ENCODE measurements around the gene GRIN1.

The GRIN1 gene

DNA sequence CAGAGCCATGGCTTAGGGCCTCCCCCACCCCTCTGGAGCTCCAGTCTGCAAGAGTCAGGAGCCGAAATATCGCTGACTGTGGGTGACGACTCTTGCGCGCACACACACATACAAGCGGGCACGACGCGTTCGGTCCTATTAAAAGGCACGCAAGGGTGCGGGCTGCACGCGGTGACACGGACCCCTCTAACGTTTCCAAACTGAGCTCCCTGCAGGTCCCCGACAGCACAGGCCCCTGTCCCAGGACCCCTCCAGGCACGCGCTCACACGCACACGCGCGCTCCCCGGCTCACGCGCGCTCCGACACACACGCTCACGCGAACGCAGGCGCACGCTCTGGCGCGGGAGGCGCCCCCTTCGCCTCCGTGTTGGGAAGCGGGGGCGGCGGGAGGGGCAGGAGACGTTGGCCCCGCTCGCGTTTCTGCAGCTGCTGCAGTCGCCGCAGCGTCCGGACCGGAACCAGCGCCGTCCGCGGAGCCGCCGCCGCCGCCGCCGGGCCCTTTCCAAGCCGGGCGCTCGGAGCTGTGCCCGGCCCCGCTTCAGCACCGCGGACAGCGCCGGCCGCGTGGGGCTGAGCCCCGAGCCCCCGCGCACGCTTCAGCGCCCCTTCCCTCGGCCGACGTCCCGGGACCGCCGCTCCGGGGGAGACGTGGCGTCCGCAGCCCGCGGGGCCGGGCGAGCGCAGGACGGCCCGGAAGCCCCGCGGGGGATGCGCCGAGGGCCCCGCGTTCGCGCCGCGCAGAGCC, at the start of gene GRIN1:
Gene GRIN1, plus strand, starts transcription at position 433 of the 746 bp plus-strand sequence. CDS start 333 bp downstream, outside the sequence.
- DNase-seq (ENCODE audit: low read depth): peak; percentile 19
- TF ChIP-seq, protein P1, sequence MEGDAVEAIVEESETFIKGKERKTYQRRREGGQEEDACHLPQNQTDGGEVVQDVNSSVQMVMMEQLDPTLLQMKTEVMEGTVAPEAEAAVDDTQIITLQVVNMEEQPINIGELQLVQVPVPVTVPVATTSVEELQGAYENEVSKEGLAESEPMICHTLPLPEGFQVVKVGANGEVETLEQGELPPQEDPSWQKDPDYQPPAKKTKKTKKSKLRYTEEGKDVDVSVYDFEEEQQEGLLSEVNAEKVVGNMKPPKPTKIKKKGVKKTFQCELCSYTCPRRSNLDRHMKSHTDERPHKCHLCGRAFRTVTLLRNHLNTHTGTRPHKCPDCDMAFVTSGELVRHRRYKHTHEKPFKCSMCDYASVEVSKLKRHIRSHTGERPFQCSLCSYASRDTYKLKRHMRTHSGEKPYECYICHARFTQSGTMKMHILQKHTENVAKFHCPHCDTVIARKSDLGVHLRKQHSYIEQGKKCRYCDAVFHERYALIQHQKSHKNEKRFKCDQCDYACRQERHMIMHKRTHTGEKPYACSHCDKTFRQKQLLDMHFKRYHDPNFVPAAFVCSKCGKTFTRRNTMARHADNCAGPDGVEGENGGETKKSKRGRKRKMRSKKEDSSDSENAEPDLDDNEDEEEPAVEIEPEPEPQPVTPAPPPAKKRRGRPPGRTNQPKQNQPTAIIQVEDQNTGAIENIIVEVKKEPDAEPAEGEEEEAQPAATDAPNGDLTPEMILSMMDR (conservative IDR thresholded peaks at IDR 0.05; ENCODE audit: low read length): no peak

GRCh38 chr9:137089232-137089947, 49.6 kb upstream of the GRIN1 start:
- TF ChIP-seq, protein P1 (conservative IDR thresholded peaks at IDR 0.05; ENCODE audit: low read length): no peak
- DNase-seq (ENCODE audit: low read depth): no peak
- H3K4me3 ChIP-seq (ENCODE audit: low read length): no peak overlapping the region

More for the DNA sequence above, at the start of gene GRIN1:
- no peak within 1 kb of the TSS for H3K4me3 ChIP-seq (ENCODE audit: low read length)

DNA sequence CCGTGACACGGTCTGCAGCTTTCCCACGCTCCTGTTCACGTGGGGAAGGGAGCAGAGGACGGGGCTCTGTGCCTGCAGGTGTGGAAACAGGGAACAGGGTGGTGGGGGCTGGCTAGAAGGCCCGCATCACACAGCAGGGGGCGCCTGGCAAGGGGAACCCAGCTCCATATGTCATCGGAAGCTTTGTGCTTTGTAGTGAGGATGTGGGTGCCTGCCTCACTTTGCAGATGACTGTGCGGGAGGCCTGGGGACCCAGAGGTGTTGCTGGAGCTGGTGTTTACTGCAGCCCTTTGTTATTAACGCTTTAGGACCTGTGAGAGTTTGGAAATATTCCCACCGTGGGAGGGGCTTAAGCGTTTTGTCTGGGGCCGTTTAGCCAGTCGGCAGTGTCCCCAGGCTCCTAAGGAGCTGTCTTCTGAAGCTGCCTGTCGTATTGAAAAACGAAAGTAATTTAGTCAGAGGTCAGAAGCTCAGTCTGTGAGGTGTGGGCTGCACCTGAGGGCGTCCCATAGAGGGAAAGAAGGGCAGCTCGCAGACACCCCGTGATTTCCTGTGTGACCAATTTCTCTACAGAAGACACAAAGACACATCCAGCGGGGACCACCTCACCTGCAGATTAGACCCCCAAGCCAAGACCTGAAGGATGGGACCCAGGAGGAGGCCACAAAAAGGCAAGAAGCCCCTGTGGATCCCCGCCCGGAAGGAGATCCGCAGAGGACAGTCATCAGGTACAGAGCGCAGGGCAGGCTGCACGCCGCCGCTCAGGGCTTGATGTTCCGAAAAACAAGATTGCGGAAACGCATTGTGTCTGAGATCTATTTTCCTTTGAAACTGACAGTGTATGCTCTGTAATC, 43.1 kb upstream of the GRIN1 start:
- H3K4me3 ChIP-seq (ENCODE audit: low read length): no peak overlapping the region
- TF ChIP-seq, protein P1 (conservative IDR thresholded peaks at IDR 0.05; ENCODE audit: low read length): no peak
- DNase-seq (ENCODE audit: low read depth): no peak

- H3K4me3 ChIP-seq (ENCODE audit: low read length): no peak overlapping the region
- DNase-seq (ENCODE audit: low read depth): no peak
- TF ChIP-seq, protein P1 (conservative IDR thresholded peaks at IDR 0.05; ENCODE audit: low read length): no peak
Measured at GRCh38 chr9:137096785-137097546, 42.0 kb upstream of the GRIN1 start.

- no peak for DNase-seq (ENCODE audit: low read depth)
- TF ChIP-seq, protein P1 (conservative IDR thresholded peaks at IDR 0.05; ENCODE audit: low read length): no peak
- no peak overlapping the region for H3K4me3 ChIP-seq (ENCODE audit: low read length)
Measured at GRCh38 chr9:137097761-137098462, 41.0 kb upstream of the GRIN1 start.

DNA sequence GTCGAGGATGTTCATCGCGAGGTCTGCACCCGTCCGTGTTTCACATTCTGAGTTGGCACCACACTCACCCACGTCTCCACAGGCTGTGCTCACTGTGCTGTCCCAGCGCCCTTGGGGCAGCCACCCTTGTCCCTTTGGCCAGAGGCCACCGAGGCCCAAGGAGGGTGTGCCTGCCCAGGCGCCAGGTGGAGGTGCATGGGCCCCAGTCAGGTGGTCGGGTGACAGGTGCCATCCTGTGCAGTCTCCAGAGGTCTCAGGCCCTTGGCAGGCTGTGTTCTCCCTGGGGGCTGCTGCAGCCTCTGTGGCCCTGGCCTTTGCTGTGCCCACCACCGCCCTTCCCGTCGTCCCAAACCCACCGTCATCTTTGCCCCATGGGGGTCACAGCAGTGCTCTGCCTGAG, 39.7 kb upstream of the GRIN1 start:
- TF ChIP-seq, protein P1 (conservative IDR thresholded peaks at IDR 0.05; ENCODE audit: low read length): no peak
- DNase-seq (ENCODE audit: low read depth): no peak
- H3K4me3 ChIP-seq (ENCODE audit: low read length): no peak overlapping the region

Measured in AG10803 (cell line).